HG03139 (cell line): Measurements from ENCODE around the gene SCFD2.
"Not testable (repeated sequence)": the region's sequence is repeated elsewhere in the genome, so short reads cannot be mapped to it uniquely, and the experiment has no call there.

Source experiments
- ATAC-seq: cut with Tn5 transposase; IDR thresholded peaks from one replicate; pipeline ENCODE4 v1.9.1; 2021; ENCODE audit not compliant: unreplicated experiment

Gene SCFD2

DNA sequence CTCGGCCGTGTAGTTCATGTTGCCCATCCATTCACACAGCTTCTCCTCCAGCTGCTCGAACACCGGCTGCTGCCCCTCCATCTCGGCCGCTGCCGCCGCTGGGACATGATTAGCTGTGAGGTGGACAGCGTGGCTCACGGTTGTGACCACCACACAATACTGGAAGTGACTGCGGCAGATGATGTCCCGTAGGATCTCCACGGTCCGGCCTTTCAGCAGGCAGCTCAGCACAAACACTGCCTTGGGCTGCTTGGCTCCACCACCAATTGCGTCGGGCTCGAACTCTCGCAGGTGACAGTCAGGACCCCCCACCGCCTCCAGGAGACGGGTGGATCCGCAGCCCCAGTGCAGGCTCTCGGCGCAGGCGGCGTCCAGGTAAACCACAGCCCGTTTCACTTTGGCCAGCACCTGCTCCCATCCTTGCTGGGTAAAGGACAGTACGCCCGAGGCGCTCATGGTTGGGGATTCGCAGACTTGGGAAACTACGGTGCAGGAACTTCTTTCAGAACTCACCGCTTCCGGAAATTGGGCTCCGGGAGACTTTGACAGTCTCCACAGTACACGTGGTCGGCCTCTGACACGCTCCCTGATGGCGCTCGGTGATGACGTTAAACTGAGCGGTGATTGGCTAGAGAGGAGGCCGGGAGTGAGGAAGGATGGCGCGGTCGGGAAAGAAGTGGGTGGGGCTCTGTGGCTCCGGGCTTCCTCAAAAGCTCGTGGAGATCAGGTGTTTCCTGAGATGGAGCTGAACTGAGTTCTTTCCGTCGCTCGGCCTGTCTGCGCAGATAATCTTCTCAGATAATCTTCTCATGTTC, at the start of gene SCFD2:
Gene SCFD2 (minus strand): TSS at position 576 of the 815 bp plus-strand sequence.
- ATAC-seq, result peak; percentile 94

DNA sequence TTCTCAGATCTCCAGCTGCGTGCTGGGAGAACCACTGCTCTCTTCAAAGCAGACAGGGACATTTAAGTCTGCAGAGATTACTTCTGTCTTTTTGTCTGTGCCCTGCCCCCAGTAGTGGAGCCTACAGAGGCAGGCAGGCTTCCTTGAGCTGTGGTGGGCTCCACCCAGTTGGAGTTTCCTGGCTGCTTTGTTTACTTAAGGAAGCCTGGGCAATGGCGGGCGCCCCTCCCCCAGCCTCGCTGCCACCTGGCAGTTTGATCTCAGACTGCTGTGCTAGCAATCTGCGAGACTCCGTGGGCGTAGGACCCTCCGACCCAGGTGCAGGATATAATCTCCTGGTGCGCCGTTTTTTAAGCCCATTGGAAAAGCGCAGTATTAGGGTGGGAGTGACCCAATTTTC, 43.6 kb upstream of the SCFD2 start:
- ATAC-seq, result not testable (repeated sequence)

DNA sequence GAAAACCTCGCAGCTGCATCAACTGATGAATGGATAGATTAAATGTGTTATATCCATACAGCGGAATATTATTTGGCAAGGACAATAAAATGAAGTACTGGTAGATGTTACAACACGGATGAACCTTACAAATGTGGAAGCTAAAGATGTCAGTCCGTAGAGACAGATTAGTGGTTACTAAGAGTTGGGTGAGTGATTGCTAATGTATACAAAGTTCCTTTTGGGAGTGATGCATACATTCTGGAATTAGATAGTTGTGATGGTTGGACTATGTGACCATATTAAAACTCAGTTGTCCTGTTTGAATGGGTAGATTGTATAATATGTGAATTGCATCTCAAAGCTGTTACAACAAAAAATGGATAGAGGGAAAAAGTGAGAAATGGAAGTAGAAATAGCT, 14.4 kb upstream of the SCFD2 start:
- no peak for ATAC-seq

DNA sequence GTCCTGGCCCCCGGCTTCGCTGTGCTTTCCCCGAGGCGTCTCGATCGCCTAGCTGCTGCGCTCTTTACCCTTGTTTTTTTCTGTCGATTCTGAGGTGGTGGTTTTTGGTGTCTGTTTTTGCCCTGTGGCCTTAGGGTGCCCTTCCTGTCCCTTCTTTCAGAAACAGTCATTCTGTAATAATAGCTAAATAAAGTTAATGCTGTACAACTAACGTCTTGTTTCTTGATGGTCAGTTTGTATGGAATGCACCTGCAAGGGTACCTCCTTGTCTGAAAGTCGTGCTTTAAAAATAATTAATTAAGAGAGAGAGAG, 12.3 kb upstream of the SCFD2 start:
- ATAC-seq, result peak; percentile 23

DNA sequence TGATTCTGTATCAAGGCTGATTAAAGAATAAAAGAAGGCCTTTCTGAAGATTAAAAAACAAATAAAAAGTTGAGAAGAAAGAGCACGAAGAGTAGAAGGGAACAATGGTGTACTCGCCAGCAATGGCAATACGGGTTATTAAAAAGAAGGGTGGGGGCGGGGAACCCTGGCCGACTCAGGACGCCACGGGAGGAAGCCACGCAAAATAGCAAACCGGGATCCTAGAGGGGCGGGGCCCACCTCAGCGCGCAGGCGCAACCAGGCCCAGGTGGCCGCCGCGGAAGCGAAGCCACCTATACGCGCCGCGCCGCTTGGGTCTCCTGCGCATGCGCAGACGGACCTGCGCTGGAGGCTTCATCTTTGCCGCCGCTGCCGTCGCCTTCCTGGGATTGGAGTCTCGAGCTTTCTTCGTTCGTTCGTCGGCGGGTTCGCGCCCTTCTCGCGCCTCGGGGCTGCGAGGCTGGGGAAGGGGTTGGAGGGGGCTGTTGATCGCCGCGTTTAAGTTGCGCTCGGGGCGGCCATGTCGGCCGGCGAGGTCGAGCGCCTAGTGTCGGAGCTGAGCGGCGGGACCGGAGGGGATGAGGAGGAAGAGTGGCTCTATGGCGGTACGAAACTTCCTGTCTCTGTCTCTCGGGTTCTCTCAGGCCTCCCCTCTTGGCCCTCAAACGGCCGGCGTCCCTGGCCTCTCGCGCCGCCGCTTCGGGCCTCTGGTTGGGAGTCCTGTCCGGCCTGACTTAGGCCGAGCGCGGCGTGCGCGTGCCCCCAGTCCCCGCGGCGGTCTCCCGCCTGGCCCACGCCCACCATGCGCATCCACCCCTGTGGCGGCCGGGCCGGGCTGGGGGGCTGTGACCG, 11.7 kb upstream of the SCFD2 start, which contains the start of gene FIP1L1:
Gene FIP1L1 (plus strand): TSS at position 323 of the 852 bp plus-strand sequence. CDS start 198 bp downstream, at position 521.
- peak; percentile 86 for ATAC-seq

DNA sequence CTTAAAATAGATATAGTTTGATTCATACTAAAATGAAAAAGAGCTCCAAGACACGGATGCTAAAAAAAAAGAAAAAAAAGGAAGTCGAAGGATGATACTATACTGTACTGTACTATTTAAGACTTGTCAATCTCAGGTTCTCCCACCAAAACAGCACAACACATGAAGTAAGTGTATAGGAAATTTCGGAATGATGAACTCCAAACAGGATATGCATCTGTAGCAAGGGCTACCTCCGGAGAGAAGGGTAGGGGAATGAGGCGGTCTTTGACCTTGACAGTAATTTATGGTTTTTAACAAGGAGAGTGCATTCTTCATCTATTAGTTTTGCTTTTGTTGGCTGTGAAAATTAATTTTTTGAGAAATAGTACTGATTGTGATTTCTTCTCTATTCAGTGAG, 11.0 kb upstream of the SCFD2 start:
- no peak for ATAC-seq

DNA sequence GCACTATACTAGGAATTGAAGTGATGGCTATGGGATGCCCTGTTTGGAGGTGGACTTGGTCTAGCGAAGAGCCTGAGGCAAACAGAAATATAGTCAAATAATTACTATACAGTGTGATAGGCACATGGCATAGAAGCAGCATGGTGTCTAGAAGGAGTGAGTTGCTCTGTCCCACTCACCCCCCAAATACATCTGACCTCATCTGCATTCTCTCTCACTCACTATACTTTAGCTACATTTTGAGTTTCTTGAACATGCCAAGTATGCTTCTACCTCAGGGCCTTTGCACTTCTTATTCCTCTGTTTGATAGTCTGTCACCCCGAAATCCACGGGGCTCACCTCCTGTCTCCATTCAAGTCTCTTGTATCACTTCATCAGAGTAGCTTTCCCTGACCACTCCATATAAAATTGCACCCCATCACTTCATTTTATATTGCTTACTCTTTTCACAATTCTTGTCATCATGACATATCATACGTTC, 9.0 kb upstream of the SCFD2 start:
- no peak for ATAC-seq

DNA sequence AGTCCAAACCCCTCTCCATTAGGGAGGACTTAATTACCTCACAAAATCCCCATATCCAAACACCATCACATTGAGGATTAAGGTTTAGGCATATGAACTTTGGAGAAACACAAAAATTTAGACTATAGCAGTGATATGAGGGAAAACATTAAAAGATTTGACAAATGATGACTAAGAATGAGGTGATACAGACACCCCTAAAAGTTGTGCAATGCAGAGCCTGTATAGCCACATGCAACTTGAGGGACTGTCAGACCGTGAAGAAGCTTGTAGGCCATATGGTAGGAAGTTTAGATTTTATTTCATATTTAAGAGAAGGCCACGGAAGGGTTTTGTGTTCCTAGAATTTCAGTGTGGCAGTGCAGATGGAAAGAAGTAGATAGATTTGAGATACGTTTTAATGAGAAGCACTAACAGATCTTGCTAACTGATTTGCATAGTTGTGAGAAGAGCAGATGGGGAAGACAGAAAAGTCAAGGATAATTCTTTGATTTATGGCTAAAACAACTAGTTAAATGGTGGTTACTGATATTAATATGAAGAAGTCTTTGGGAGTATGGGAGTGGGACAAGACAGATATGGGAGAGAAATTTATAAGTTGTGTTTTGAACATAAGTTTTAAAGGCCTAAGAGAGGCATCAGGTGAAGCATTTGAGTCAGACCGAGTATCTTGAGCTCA, 6.1 kb upstream of the SCFD2 start:
- no peak for ATAC-seq

DNA sequence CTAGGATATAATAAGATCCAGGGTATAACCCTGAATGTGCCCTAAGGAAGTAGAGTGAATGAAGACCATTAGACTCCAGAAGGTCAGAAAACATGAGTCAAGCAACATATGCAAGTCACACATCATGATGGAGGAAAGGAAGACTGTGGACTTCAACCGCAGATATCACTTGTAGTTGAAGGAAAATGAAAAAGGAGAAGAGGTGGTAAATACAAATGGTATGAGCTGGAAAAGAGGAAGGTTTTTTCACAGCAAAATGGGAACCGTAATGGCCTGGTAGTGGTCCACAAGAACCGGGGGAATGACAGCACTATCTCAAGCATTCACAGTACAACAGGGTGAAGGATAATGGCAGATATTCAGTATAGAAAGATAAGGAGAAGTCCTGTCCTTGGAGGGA, 5.2 kb upstream of the SCFD2 start:
- no peak for ATAC-seq

DNA sequence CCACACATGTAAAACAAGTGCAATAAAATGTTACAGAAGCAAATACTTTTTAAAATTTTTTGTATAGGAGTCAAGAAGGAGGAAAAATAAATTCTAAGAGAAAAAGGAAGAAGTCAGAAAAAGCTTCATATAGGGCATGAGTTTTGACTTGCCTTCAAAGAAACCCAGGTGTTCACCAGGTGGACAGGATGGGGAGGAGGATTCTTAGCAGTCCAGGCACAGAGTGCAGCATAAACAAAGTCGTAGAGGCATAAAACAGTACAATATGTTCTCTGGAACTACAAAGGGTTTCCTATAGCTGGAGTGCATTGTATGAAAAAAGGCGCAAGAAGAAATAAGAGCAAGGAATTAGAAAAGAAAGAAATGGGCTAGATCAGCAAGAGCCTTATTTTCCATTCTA, 1.9 kb upstream of the SCFD2 start:
- no peak for ATAC-seq

DNA sequence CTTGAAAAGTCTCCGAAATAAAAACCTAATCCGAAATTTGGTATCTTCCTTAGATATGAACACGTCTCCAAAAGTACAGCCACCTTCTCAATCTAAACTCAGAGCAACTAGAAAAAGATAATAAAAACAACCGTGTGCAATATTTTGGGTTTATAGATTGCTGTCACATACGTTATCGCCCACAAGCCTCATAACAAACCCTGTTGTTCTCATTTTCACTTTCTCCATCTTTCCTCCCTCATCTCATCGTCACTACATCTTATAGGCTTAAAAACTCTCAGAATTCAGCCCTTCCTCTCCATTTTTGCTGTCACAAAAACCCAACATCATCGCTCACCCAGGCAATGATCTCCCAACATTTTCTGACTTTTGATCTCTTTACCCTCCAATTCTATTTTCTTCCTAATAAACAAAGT, 448 bp upstream of the SCFD2 start:
- ATAC-seq, result no peak

DNA sequence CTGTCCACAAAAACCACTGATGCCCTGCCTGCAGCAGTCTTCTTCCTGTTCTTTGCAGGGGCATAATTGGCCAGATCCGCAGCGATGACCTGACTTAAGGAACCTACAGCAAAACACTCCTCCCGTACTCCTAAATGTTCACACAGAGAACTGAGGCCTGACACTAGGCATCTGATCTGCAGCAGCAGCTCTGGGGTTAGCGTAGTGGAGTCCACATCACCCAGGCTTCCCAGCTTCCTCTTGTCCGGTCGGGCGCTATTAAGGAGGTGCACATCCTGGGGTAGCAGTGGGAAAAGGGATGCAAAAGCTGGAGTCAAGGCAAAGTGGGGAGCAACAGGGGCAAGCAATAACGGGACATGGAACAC, 758 bp downstream of the SCFD2 start:
- ATAC-seq, result peak; percentile 9

DNA sequence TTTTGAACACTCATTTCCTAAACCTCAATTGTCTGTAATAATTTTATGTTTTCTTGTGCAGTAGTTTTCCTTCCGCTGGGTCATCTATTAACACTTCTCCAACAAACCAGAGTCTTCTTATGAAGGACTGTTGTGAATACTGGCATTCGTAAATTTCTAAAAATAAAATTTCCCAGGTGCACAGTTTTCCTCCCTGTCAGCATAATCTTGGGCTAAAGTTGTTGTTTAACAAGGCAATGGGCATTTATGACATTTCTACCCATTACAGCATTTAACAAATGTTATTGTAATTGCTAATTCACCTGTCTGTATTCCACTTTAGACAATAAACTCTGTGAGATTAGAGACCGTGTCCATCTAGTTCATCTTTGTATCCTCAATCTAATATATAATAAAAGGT, 1.2 kb downstream of the SCFD2 start:
- no peak for ATAC-seq

DNA sequence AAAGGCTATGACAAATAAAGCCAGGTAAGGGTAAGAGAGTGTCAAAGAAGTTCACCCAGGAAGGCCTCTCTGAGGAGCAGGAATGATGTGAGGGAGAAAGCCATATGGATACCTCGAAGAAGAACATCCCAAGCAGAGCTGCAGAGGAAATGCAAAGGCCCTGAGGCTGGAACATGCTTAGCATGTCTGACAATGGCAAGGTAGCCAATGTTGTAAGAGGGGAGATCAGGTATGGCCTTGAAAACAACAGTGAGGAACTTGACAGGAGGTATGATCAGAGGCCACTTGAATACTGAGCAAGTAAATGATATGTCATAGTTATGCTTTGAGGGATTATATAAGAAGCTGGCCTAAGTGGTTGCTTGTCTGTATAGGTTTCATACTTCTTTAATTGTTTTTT, 3.8 kb downstream of the SCFD2 start:
- no peak for ATAC-seq

DNA sequence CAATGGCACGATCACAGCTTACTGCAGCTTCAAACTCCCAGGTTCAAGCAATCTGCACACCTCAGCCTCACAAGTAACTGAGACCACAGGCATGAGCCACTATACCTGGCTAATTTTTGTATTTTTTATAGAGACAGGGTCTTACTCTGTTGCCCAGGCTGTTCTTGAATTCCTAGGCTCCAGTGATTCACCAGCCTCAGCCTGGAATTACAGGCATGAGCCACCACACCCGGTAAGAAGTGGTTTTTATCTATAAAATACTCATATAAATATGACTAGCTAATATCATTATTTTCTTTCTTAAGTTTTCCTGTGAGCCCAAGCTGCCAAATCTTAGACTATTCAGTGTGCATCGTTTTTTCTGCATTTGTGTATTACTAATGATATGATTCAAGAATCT, 4.4 kb downstream of the SCFD2 start:
- no peak for ATAC-seq

DNA sequence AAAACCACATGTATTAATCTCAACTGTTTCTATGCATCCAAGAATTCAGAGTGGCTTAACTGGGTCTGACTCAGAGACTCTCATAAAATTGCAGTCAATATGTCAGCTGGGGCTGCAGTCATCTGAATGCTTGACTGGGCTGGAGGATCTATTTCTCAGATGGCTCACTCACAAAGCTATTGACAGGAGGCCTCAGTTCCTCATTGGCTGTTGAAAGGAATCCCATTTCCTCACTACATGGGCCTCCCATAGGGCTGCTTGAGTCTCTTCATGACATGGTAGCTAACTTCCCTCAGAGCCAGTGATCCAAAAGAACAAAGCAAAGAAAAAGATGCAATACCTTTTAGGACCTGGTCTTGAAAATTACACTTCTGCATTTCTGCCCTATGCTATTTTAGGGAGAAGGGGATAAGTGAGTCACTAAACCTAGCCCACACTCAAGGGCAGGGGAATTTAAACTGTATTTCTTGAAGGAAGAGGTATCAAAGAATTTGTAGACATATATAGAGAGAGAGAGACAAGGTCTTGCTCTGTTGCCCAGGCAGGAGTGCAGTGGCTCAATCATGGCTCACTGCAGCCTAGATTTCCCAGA, 9.8 kb downstream of the SCFD2 start:
- ATAC-seq, result no peak

DNA sequence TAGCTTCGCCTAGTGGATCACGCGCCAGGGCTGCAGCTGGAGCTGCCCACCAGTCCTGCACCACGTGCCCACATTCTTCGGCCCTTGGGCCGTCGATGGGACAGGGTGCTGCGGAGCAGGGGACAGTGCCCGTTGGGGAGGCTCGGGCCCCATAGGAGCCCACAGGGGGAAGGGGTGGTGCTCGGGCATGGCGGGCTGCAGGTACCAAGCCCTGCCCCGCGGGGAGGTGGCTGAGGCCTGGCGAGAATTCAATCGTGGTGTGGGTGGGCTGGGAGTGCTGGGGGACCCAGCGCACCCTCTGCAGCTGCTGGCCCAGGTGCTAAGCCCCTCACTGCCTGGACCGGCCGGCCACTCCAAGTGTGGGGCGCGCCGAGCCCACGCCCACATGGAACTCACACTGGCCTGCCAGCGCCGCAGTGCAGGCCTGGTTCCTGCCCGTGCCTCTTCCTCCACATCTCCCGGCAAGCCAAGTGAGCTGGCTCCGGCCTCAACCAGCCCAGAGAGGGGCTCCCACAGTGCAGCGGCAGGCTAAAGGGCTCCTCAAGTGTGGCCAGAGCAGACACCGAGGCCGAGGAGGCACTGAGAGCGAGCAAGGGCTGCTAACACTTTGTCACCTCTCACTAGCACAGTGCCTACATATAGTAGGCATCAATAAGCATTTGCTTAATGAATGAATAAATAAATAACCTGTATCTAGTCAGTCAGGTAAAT, 11.7 kb downstream of the SCFD2 start:
- no peak for ATAC-seq

DNA sequence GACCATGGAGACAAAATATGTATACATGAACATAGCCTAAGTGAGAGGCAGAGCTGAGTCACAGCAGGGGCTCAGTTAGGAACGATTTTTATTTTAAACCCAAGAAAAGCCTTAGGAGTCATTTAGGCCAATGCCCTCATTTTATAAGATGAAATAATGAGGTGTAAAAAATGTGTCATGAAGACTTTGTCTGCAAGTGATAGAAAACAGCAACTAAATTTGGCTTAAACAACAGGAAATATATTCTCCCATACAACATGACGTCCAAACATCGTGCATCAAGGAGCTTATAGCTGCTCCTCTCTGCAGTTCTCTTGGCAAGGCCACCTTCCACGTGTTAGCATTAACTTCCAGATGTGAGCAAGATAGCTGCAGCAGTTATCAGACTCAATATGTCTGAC, 16.8 kb downstream of the SCFD2 start:
- no peak for ATAC-seq

DNA sequence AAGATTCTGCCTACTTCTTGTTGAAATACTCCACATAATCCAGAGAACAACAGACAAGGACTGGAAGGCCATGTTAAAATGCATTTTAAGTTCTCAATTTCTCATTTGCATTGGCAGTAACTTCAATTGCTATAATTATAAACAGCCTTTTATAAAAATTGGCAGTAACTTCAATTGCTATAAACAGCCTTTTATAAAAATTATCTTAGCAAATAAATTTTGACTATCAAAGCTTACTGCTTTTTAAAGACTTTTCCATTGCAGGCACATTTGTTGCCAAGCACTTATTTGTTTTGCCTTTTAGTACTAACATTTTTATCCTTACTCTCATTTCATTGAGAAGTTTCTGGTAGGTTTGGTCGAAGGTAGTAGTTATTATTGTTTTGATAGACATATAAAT, 17.8 kb downstream of the SCFD2 start:
- no peak for ATAC-seq
